Body of pancreas (tissue), 4 donors: ENCODE data around the gene TLR9. TPM values are rescaled to one million over a fixed set of nuclear protein-coding genes. Genes with fewer than 3 reads are reported as not detected.

Source experiments
- ATAC-seq: fragments of 150-250 bp; one replicate; pipeline ENCODE4 v1.9.1; 2016
- DNase-seq, 4 donors: peaks; one replicate each; pipeline ENCODE4 v3.0.0-alpha.2; 2019
- H3K27ac ChIP-seq, 4 donors: fragments of 200-600 bp; sonication (generic); 1 replicate in 3 of 4; 2 replicates in 1 of 4; pipeline versions ENCODE4 v1.5.1 to v1.6.1; 2016 to 2019; ENCODE audit warnings: mild to moderate bottlenecking in 1 of 4, mixed read lengths in 1 of 4, moderate library complexity in 1 of 4
- H3K27me3 ChIP-seq, 2 donors: fragments of 200-600 bp; sonication (generic); one replicate each; pipeline ENCODE4 v1.6.0; 2016; ENCODE audit warnings: mild to moderate bottlenecking in 1 of 2
- H3K36me3 ChIP-seq, 2 donors: fragments of 200-600 bp; sonication (generic); replicated peaks in 1 of 2; 2 replicates each; pipeline ENCODE4 v1.5.1; 2016; ENCODE audit warnings: low read depth in 2 of 2; ENCODE audit not compliant: insufficient read depth in 1 of 2
- H3K4me1 ChIP-seq: fragments of 200-600 bp; sonication (generic); one replicate; pipeline ENCODE4 v1.6.0; 2016
- H3K4me3 ChIP-seq, 2 donors: fragments of 200-600 bp; sonication (generic); 1 replicate in 1 of 2; 2 replicates in 1 of 2; pipeline ENCODE4 v1.5.1; 2016 to 2019
- H3K9me3 ChIP-seq, 3 donors: fragments of 200-600 bp; sonication (generic); 1 replicate in 2 of 3; 2 replicates in 1 of 3; pipeline ENCODE4 v1.5.1; 2016
- CTCF ChIP-seq, 7 experiments: fragments of 450-650 bp in 4 of 7; fragments of 200-600 bp in 3 of 7; sonication (generic) in 3 of 7; IDR thresholded peaks; one replicate each; pipeline ENCODE4 v1.5.1; 2016 to 2019; ENCODE audit warnings: antibody characterized with exemption in 7 of 7
- POLR2A ChIP-seq, 3 donors: fragments of 450-650 bp; IDR thresholded peaks; one replicate each; pipeline ENCODE4 v1.6.1; 2016; ENCODE audit warnings: antibody characterized with exemption in 3 of 3, mild to moderate bottlenecking in 2 of 3
- WGBS, 2 donors: methylation state at CpG; one replicate each; pipeline ENCODE4 v1.1.5; 2017; 5-methylcytosine and 5-hydroxymethylcytosine counted together
- intact Hi-C: fragments of 100-400 bp; cut with DNase I; formaldehyde crosslinking; loops from one replicate; pipeline ENCODE4 v1.15.1; 2023
- total RNA-seq, 2 donors: library from RNA; depleted of rRNA; stranded (reverse); fragments of >200 nt; gene quantifications; one replicate each; pipeline ENCODE4 v1.1.0, GENCODE V29; 2016

TLR9 gene
- total RNA-seq, 2 donors from 2014 or later: 0.26 TPM; not detected in 1

DNA sequence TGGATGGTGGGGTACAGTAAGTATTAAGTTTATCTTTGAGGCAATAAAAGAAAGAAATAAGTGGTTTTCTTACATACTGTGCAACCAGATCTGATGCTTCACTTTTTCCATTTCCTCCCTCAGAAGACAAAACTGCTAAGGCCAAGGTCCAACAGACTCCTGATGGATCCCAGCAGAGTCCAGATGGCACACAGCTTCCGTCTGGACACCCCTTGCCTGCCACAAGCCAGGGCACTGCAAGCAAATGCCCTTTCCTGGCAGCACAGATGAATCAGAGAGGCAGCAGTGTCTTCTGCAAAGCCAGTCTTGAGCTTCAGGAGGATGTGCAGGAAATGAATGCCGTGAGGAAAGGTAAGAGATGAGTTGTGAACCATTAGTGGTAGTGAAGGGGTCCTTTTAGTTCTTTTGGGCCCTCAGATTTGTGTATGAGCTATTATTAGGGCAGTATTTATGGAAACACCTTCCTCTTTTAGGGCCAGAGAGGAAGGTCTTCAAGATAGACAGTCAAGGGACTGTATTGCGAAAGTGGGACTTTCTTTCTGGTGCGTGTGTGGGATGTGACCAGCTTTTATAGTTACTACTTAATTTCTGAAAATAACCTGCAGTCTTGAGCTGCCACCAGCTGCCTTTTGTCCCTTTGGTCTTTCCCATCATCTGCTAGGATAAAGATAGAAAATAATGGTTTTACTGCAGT lies 22.9 kb downstream of the TLR9 start:
- ATAC-seq (no peak), DNase-seq (no peak)
- 70 to 90% methylated on average over 4 of the region's 4 CpGs for WGBS, 2 donors
- Histone ChIP-seq H3K4me1 (peaks cover 24% of the 10 kb centered on the region), H3K4me3 (no peak overlapping the region), H3K36me3 (peaks cover 0 to 17% of the 10 kb centered on the region in 2 donors), H3K27me3 (no peaks in the 10 kb centered on the region), H3K9me3 (no peaks in the 10 kb centered on the region), H3K27ac (peak overlapping the region in 1 of 4 donors; percentile 26)
- TF ChIP-seq POLR2A (IDR thresholded peaks at IDR 0.05): no peak
- TF ChIP-seq CTCF (IDR thresholded peaks at IDR 0.05): no peak
- intact Hi-C loops: no loop called here

- DNase-seq: no peak
- intact Hi-C loops: no loop called here
- no peaks in the 10 kb centered on the region for H3K9me3 ChIP-seq
- WGBS, 2 donors: 89 to 93% methylated on average over 5 of the region's 5 CpGs
- peaks cover 33% of the 10 kb centered on the region for H3K4me1 ChIP-seq
- no peak overlapping the region for H3K4me3 ChIP-seq
- peaks cover 0 to 13% of the 10 kb centered on the region in 2 donors for H3K36me3 ChIP-seq
- no peak overlapping the region for H3K27ac ChIP-seq
- no peak for TF ChIP-seq POLR2A (IDR thresholded peaks at IDR 0.05)
- no peak for TF ChIP-seq CTCF (IDR thresholded peaks at IDR 0.05)
- ATAC-seq: no peak
- no peaks in the 10 kb centered on the region for H3K27me3 ChIP-seq
These were observed 24.3 kb downstream of the TLR9 start for GRCh38 chr3:52200981-52201679.

- H3K27me3 ChIP-seq: no peaks in the 10 kb centered on the region
- H3K4me1 ChIP-seq: peaks cover 23% of the 10 kb centered on the region
- peaks cover 0 to 4% of the 10 kb centered on the region in 2 donors for H3K36me3 ChIP-seq
- TF ChIP-seq CTCF (IDR thresholded peaks at IDR 0.05): no peak
- TF ChIP-seq POLR2A (IDR thresholded peaks at IDR 0.05): no peak
- no peak for ATAC-seq
- WGBS, 2 donors: 40 to 47% methylated on average over 14 of the region's 14 CpGs
- intact Hi-C loops: no loop called here
- no peaks in the 10 kb centered on the region for H3K9me3 ChIP-seq
- H3K4me3 ChIP-seq: peak overlapping the region; percentile 61 to 84
- H3K27ac ChIP-seq: peak overlapping the region in 3 of 4 donors; percentile 62 to 87 (median 77)
- DNase-seq: no peak
These were observed 26.5 kb downstream of the TLR9 start for GRCh38 chr3:52198643-52199608.

GRCh38 chr3:52197842-52198625 lies 27.4 kb downstream of the TLR9 start, which contains the start of gene ALAS1:
ALAS1 (plus strand) TSS chr3:52198160; CDS start chr3:52199242, 1,082 bp downstream.
- H3K27me3 ChIP-seq: no peaks in the 10 kb centered on the region
- TF ChIP-seq CTCF (IDR thresholded peaks at IDR 0.05) (peak in 5 of 7 experiments; percentile 8 to 42 (median 32)), POLR2A (IDR thresholded peaks at IDR 0.05) (peak; percentile 82 to 92 (median 90))
- H3K4me1 ChIP-seq: peaks cover 23% of the 10 kb centered on the region
- H3K9me3 ChIP-seq: no peaks in the 10 kb centered on the region
- ATAC-seq (peak; percentile 95), DNase-seq (peak; percentile 94 to 96 (median 95))
- peak within 1 kb of the TSS; percentile 61 to 84 for H3K4me3 ChIP-seq
- peak within 1 kb of the TSS; percentile 47 to 87 (median 70) for H3K27ac ChIP-seq
- intact Hi-C loops: no loop called here
- H3K36me3 ChIP-seq: peaks cover 0 to 3% of the 10 kb centered on the region in 2 donors
- 1 to 2% methylated on average over 22 to 58 of the region's 71 CpGs for WGBS, 2 donors
